PC-9 (cell line): Measurements from ENCODE around the gene EOMES.

Experiments used
- EZH2 ChIP-seq: fragments of 200-600 bp; sonication (generic); IDR thresholded peaks from 2 replicates; pipeline ENCODE4 v1.8.0; 2017; ENCODE audit warnings: antibody characterized with exemption, low read depth
- TF ChIP-seq, protein P1 (sequence below): fragments of 200-600 bp; sonication (generic); conservative IDR thresholded peaks from 2 replicates; pipeline ENCODE4 v1.6.1; 2017; ENCODE audit warnings: mixed run types, antibody characterized with exemption, mild to moderate bottlenecking, moderate library complexity

DNA sequence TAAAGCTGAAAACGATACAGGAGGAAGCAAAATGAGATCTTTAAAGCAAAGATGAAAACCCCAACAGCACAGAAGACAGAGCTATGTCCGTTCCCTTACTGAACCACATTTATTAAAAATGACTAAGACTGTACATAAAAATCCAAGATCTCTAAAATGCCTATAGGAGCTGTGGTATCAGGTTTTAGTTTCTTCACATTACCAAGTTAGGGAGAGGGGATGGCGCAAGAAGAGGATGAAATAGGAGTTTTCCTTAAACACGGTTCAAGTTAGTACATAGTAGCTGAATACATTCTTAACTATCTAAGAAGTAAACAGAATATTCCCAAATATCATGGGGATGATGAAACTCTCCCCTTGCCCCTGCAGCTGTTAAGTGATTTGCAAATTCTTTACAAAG is 6.3 kb downstream of the EOMES start:
- TF ChIP-seq, protein P1, sequence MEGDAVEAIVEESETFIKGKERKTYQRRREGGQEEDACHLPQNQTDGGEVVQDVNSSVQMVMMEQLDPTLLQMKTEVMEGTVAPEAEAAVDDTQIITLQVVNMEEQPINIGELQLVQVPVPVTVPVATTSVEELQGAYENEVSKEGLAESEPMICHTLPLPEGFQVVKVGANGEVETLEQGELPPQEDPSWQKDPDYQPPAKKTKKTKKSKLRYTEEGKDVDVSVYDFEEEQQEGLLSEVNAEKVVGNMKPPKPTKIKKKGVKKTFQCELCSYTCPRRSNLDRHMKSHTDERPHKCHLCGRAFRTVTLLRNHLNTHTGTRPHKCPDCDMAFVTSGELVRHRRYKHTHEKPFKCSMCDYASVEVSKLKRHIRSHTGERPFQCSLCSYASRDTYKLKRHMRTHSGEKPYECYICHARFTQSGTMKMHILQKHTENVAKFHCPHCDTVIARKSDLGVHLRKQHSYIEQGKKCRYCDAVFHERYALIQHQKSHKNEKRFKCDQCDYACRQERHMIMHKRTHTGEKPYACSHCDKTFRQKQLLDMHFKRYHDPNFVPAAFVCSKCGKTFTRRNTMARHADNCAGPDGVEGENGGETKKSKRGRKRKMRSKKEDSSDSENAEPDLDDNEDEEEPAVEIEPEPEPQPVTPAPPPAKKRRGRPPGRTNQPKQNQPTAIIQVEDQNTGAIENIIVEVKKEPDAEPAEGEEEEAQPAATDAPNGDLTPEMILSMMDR = no peak
- no peak for TF ChIP-seq EZH2
